ENCODE measurements around the gene KCNT1.

DNA sequence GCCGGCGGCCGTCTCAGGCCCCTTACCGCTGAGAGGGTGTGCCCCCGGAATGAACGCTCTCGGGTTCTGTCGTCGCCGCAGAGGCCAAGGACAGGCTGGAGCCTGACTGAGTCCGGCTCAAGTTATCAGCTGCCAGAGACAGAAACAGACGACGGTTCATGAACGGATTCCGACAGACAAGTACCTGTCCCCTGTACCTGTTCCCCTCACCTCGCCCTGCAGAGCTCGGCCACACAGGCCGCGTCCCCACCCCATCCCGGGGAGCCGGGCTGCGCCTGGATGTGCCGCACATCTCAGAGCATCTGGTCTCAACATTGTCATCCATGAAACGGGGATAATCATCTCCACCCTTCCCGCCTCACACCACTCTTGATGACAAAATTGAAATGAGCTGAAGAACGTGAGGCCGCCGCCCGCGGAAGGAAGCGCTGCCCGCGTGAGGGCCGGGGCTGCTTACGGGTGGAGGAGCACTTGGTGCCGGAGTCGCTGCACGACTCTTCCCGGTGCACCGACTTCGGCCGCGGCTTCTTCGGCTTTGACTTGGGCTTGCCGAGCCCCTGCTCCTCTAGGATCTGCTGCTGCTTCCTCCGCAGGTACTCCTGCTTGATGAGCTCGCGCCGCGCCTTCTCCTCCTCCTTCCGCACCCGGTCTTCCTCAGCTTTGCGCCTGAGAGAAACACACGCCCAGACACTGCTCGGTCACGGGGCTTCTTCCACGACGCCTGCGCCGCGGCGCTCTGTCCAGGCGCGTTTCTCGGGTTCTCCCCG is 116.1 kb downstream of the KCNT1 start:
- TF ChIP-seq GATA2 (IDR thresholded peaks at IDR 0.05; ENCODE audit: low read depth, low read length) (no peak), GATA3 (IDR thresholded peaks at IDR 0.05; ENCODE audit: low read depth, low read length) (no peak)
